Body of pancreas (tissue), 4 donors: Measurements from ENCODE around the gene MALAT1.

Source experiments
- CTCF ChIP-seq, 7 experiments: fragments of 450-650 bp in 4 of 7; fragments of 200-600 bp in 3 of 7; sonication (generic) in 3 of 7; IDR thresholded peaks; one replicate each; pipeline ENCODE4 v1.5.1; 2016 to 2019; ENCODE audit warnings: antibody characterized with exemption in 7 of 7
- POLR2A ChIP-seq, 3 donors: fragments of 450-650 bp; IDR thresholded peaks; one replicate each; pipeline ENCODE4 v1.6.1; 2016; ENCODE audit warnings: antibody characterized with exemption in 3 of 3, mild to moderate bottlenecking in 2 of 3

GRCh38 chr11:65473278-65473860, 25.5 kb upstream of the MALAT1 start:
- TF ChIP-seq CTCF (IDR thresholded peaks at IDR 0.05): no peak
- no peak for TF ChIP-seq POLR2A (IDR thresholded peaks at IDR 0.05)
